Body of pancreas (tissue), 4 donors: ENCODE measurements around the gene WDR38. TPM values are rescaled to one million over a fixed set of nuclear protein-coding genes. Genes with fewer than 3 reads are reported as not detected.

Source experiments
- ATAC-seq: fragments of 150-250 bp; one replicate; pipeline ENCODE4 v1.9.1; 2016
- DNase-seq, 4 donors: peaks; one replicate each; pipeline ENCODE4 v3.0.0-alpha.2; 2019
- H3K27ac ChIP-seq, 4 donors: fragments of 200-600 bp; sonication (generic); 1 replicate in 3 of 4; 2 replicates in 1 of 4; pipeline versions ENCODE4 v1.5.1 to v1.6.1; 2016 to 2019; ENCODE audit warnings: mild to moderate bottlenecking in 1 of 4, mixed read lengths in 1 of 4, moderate library complexity in 1 of 4
- H3K27me3 ChIP-seq, 2 donors: fragments of 200-600 bp; sonication (generic); one replicate each; pipeline ENCODE4 v1.6.0; 2016; ENCODE audit warnings: mild to moderate bottlenecking in 1 of 2
- H3K36me3 ChIP-seq, 2 donors: fragments of 200-600 bp; sonication (generic); replicated peaks in 1 of 2; 2 replicates each; pipeline ENCODE4 v1.5.1; 2016; ENCODE audit warnings: low read depth in 2 of 2; ENCODE audit not compliant: insufficient read depth in 1 of 2
- H3K4me1 ChIP-seq: fragments of 200-600 bp; sonication (generic); one replicate; pipeline ENCODE4 v1.6.0; 2016
- H3K4me3 ChIP-seq, 2 donors: fragments of 200-600 bp; sonication (generic); 1 replicate in 1 of 2; 2 replicates in 1 of 2; pipeline ENCODE4 v1.5.1; 2016 to 2019
- H3K9me3 ChIP-seq, 3 donors: fragments of 200-600 bp; sonication (generic); 1 replicate in 2 of 3; 2 replicates in 1 of 3; pipeline ENCODE4 v1.5.1; 2016
- CTCF ChIP-seq, 7 experiments: fragments of 450-650 bp in 4 of 7; fragments of 200-600 bp in 3 of 7; sonication (generic) in 3 of 7; IDR thresholded peaks; one replicate each; pipeline ENCODE4 v1.5.1; 2016 to 2019; ENCODE audit warnings: antibody characterized with exemption in 7 of 7
- POLR2A ChIP-seq, 3 donors: fragments of 450-650 bp; IDR thresholded peaks; one replicate each; pipeline ENCODE4 v1.6.1; 2016; ENCODE audit warnings: antibody characterized with exemption in 3 of 3, mild to moderate bottlenecking in 2 of 3
- WGBS, 2 donors: methylation state at CpG; one replicate each; pipeline ENCODE4 v1.1.5; 2017; 5-methylcytosine and 5-hydroxymethylcytosine counted together
- intact Hi-C: fragments of 100-400 bp; cut with DNase I; formaldehyde crosslinking; loops from one replicate; pipeline ENCODE4 v1.15.1; 2023
- total RNA-seq, 2 donors: library from RNA; depleted of rRNA; stranded (reverse); fragments of >200 nt; gene quantifications; one replicate each; pipeline ENCODE4 v1.1.0, GENCODE V29; 2016

Gene WDR38
- total RNA-seq, 2 donors from 2014 or later = 0.78 TPM; not detected in 1

- ATAC-seq (no peak), DNase-seq (no peak)
- TF ChIP-seq CTCF (IDR thresholded peaks at IDR 0.05) (no peak), POLR2A (IDR thresholded peaks at IDR 0.05) (no peak)
- Histone ChIP-seq H3K9me3 (no peaks in the 10 kb centered on the region), H3K27me3 (no peaks in the 10 kb centered on the region), H3K27ac (no peak overlapping the region), H3K36me3 (no peaks in the 10 kb centered on the region), H3K4me1 (peaks cover 6% of the 10 kb centered on the region), H3K4me3 (no peak overlapping the region)
- 93 to 95% methylated on average over 6 of the region's 6 CpGs for WGBS, 2 donors
- intact Hi-C loops = no loop called here
These were observed 44.0 kb upstream of the WDR38 start for GRCh38 chr9:124809211-124809610.

DNA sequence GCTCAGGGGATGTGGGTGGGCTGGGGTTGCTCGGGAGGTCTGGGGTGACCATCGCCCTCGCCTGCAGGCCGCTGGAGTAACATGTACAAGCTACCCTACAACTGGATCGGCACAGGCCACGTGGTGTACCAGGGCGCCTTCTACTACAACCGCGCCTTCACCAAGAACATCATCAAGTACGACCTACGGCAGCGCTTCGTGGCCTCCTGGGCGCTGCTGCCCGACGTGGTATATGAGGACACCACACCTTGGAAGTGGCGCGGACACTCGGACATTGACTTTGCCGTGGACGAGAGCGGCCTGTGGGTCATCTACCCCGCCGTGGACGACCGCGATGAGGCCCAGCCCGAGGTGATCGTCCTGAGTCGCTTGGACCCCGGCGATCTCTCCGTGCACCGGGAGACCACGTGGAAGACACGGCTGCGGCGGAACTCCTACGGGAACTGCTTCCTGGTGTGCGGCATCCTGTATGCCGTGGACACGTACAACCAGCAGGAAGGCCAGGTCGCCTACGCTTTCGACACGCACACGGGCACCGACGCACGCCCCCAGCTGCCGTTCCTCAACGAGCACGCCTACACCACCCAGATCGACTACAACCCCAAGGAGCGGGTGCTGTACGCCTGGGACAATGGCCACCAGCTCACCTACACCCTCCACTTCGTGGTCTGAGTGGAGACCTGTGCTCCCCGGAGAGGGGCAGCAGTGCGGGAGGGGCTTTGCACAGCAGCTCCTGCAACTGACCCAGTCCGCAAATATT lies 43.3 kb upstream of the WDR38 start:
- Histone ChIP-seq H3K36me3 (no peaks in the 10 kb centered on the region), H3K4me3 (no peak overlapping the region), H3K9me3 (no peaks in the 10 kb centered on the region), H3K27me3 (no peaks in the 10 kb centered on the region), H3K4me1 (peaks cover 6% of the 10 kb centered on the region), H3K27ac (no peak overlapping the region)
- intact Hi-C loops = no loop called here
- ATAC-seq (no peak), DNase-seq (no peak)
- no peak for TF ChIP-seq CTCF (IDR thresholded peaks at IDR 0.05)
- TF ChIP-seq POLR2A (IDR thresholded peaks at IDR 0.05) = no peak
- 93 to 94% methylated on average over 22 to 60 of the region's 60 CpGs for WGBS, 2 donors

DNA sequence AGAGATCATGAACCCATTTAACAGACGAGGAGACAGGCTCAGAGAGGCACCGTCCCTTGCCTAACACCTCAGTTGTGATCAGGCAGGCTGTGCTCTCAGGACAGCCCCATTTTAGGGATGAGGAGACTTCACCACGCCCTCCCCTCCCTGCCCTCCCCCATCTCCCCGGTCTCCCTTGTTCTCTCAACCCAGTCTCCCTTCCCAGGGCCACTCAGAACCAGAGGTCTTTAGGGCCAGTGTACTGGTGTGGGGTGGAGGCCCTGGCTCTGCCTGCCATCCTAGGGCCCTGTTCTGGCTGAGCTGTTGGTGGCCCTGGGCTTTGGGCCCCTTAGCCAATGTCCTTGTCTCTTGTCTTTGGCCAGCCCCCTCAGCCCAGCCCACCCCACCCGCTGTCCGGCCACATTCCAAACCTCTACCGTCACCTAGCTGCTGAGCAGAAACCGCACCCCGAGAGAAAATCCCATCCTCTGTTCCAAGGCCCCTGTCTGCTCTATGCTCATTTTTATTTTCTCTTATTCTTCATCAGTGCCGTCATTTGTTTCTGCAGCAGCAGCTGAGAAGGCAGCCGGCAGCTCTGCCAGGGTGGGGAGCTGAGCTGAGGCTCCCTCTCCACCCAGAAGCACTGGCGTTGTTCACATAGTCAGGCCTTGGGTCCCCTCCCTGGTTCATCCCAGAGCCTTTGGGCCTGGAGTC lies 42.5 kb upstream of the WDR38 start:
- H3K27ac ChIP-seq = peak overlapping the region in 3 of 4 donors; percentile 0 to 64 (median 50)

GRCh38 chr9:124812441-124812876 lies 40.8 kb upstream of the WDR38 start:
- no peaks in the 10 kb centered on the region for H3K27me3 ChIP-seq
- peaks cover 6% of the 10 kb centered on the region for H3K4me1 ChIP-seq
- 78 to 85% methylated on average over 6 of the region's 6 CpGs for WGBS, 2 donors
- TF ChIP-seq POLR2A (IDR thresholded peaks at IDR 0.05) (no peak), CTCF (IDR thresholded peaks at IDR 0.05) (no peak)
- intact Hi-C loops = no loop called here
- H3K36me3 ChIP-seq = no peaks in the 10 kb centered on the region
- ATAC-seq = no peak
- no peak overlapping the region for H3K4me3 ChIP-seq
- no peak overlapping the region for H3K27ac ChIP-seq
- no peaks in the 10 kb centered on the region for H3K9me3 ChIP-seq
- no peak for DNase-seq

More for the DNA sequence above, 42.5 kb upstream of the WDR38 start:
- Histone ChIP-seq H3K27me3 (no peaks in the 10 kb centered on the region), H3K4me3 (no peak overlapping the region), H3K36me3 (no peaks in the 10 kb centered on the region), H3K9me3 (no peaks in the 10 kb centered on the region), H3K4me1 (peaks cover 6% of the 10 kb centered on the region)
- WGBS, 2 donors = 61 to 72% methylated on average over 11 to 12 of the region's 12 CpGs
- DNase-seq (peak in 2 of 4 donors; percentile 39 to 58), ATAC-seq (peak; percentile 80)
- intact Hi-C loops = no loop called here
- TF ChIP-seq CTCF (IDR thresholded peaks at IDR 0.05) (no peak), POLR2A (IDR thresholded peaks at IDR 0.05) (no peak)
